Naive thymus-derived CD4-positive, alpha-beta T cell (primary cell): Measurements from ENCODE around the gene ADAMTS16. TPM values are rescaled to one million over a fixed set of nuclear protein-coding genes. Genes with fewer than 3 reads are reported as not detected.

Source experiments
- ATAC-seq: fragments of 150-1000 bp; cut with Tn5 transposase; 2 replicates; pipeline ENCODE4 v1.10.0; 2021; ENCODE audit warnings: mild to moderate bottlenecking, moderate library complexity
- CTCF ChIA-PET: fragments of 350-600 bp; sonication (Branson Sonifier 250); formaldehyde crosslinking; loops from one replicate; lab custom pipeline; 2021; ENCODE audit warnings: antibody characterized with exemption; lab: Charles Lee
- POLR2A ChIA-PET: fragments of 350-600 bp; sonication (Branson Sonifier 250); formaldehyde crosslinking; loops from one replicate; lab custom pipeline; 2021; ENCODE audit warnings: antibody characterized with exemption, inconsistent platforms; lab: Charles Lee
- DNase-seq, 9 donors: peaks; one replicate each; pipeline versions ENCODE4 v3.0.0 to v3.0.0-alpha.2; 2020 to 2022; ENCODE audit warnings: mixed read lengths in 1 of 9
- H3K27ac ChIP-seq: one replicate; pipeline ENCODE4 v1.7.0; 2013; ENCODE audit warnings: mild to moderate bottlenecking, low read depth, low read length, moderate library complexity
- H3K27me3 ChIP-seq, 2 donors: one replicate each; pipeline ENCODE4 v1.7.0; 2013; ENCODE audit warnings: low read length in 2 of 2, mild to moderate bottlenecking in 2 of 2, moderate library complexity in 2 of 2; ENCODE audit not compliant: control insufficient read depth in 2 of 2, insufficient read depth in 2 of 2
- H3K36me3 ChIP-seq, 3 experiments: 1 replicate in 2 of 3; 2 replicates in 1 of 3; pipeline ENCODE4 v1.7.0; 2013; ENCODE audit warnings: low read length in 3 of 3, mild to moderate bottlenecking in 3 of 3, moderate library complexity in 1 of 3; ENCODE audit not compliant: insufficient read depth in 3 of 3, control insufficient read depth in 2 of 3
- H3K4me1 ChIP-seq, 2 donors: one replicate each; pipeline ENCODE4 v1.7.0; 2013; ENCODE audit warnings: low read length in 2 of 2, mild to moderate bottlenecking in 2 of 2, moderate library complexity in 1 of 2; ENCODE audit not compliant: control insufficient read depth in 2 of 2, insufficient read depth in 2 of 2
- H3K4me3 ChIP-seq: 2 replicates; pipeline ENCODE4 v1.7.0; 2013; ENCODE audit warnings: mild to moderate bottlenecking, low read length
- H3K9me3 ChIP-seq, 3 experiments: 1 replicate in 2 of 3; 2 replicates in 1 of 3; pipeline ENCODE4 v1.7.0; 2013; ENCODE audit warnings: low read length in 3 of 3; ENCODE audit not compliant: control insufficient read depth in 2 of 3
- H3K27ac Mint-ChIP-seq, 9 donors: one replicate each; pipeline ENCODE4 v1.8.0; 2020 to 2022; ENCODE audit warnings: mixed read lengths in 9 of 9, mild to moderate bottlenecking in 8 of 9, moderate library complexity in 5 of 9, inconsistent platforms in 2 of 9
- H3K27me3 Mint-ChIP-seq, 5 donors: one replicate each; pipeline ENCODE4 v1.8.0; 2021 to 2022; ENCODE audit warnings: mixed read lengths in 5 of 5, mild to moderate bottlenecking in 1 of 5
- H3K36me3 Mint-ChIP-seq, 5 donors: one replicate each; pipeline ENCODE4 v1.8.0; 2020 to 2022; ENCODE audit warnings: mixed read lengths in 5 of 5, mild to moderate bottlenecking in 3 of 5, inconsistent platforms in 1 of 5
- H3K4me1 Mint-ChIP-seq, 7 donors: one replicate each; pipeline ENCODE4 v1.8.0; 2020 to 2022; ENCODE audit warnings: mixed read lengths in 7 of 7, mild to moderate bottlenecking in 3 of 7, inconsistent platforms in 1 of 7
- H3K4me3 Mint-ChIP-seq, 10 donors: one replicate each; pipeline ENCODE4 v1.8.0; 2020 to 2022; ENCODE audit warnings: mild to moderate bottlenecking in 10 of 10, mixed read lengths in 10 of 10, moderate library complexity in 6 of 10, inconsistent platforms in 2 of 10
- H3K9me3 Mint-ChIP-seq, 11 donors: one replicate each; pipeline ENCODE4 v1.8.0; 2020 to 2022; ENCODE audit warnings: mixed read lengths in 11 of 11, mild to moderate bottlenecking in 4 of 11, inconsistent platforms in 1 of 11, moderate library complexity in 1 of 11
- intact Hi-C, 2 donors: fragments of 100-400 bp; cut with micrococcal nuclease; formaldehyde crosslinking; loops; one replicate each; pipeline ENCODE4 v1.15.1; 2023
- polyA plus RNA-seq, 2 donors: library from polyadenylated mRNA; unstranded; fragments of 300-500 nt; fragmentation: Illumina TruSeq; gene quantifications; one replicate each; pipeline ENCODE4 v1.2.3, GENCODE V29; 2021
- total RNA-seq, 6 experiments: library from RNA in 5 of 6; stranded (reverse) in 5 of 6; gene quantifications; 1 replicate in 5 of 6; 2 replicates in 1 of 6; pipeline ENCODE4 v1.2.3 and lab custom pipeline; 2021 to 2026

Gene ADAMTS16
- total and polyA plus RNA-seq, 7 experiments from 2014 or later = not detected

DNA sequence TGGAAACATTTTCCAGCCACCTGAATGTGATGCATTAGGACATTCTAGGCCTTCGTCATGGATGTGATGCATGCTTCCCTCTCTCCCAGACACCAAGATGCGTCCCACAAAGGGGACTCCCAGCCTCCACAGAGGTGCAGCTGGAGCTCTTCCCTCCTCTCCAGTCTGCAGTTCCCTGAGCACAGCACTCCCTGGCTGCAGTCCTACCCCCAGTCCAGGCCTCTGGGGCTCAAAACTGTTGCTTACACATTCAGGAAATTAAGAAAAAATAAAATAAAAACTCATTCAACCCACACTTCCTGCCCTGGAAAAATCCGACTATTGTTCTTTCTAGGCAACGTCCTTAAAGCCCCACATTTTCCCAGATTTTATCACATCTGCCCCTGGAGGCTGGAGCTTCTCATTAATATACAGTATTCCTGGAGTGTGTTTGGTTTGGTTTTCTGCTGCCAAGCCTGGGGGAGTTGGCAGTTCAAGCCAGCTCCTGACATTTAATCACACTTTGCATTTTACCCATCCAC lies 204.0 kb downstream of the ADAMTS16 start:
- no peaks in the 10 kb centered on the region for H3K9me3 ChIP-seq
- Mint-ChIP-seq H3K9me3 (peaks cover 0 to 5% (median 0%) of the 10 kb centered on the region in 11 donors), H3K36me3 (peaks cover 0 to 8% (median 0%) of the 10 kb centered on the region in 5 donors), H3K4me3 (no peak overlapping the region), H3K4me1 (peaks cover 0 to 9% (median 4%) of the 10 kb centered on the region in 7 donors), H3K27me3 (peaks cover 0 to 25% (median 4%) of the 10 kb centered on the region in 5 donors), H3K27ac (no peak overlapping the region)
- intact Hi-C loops = no loop called here
- ATAC-seq (no peak), DNase-seq (no peak)
- H3K27me3 ChIP-seq = no peaks in the 10 kb centered on the region
- H3K27ac ChIP-seq = no peak overlapping the region
- no peaks in the 10 kb centered on the region for H3K4me1 ChIP-seq
- POLR2A ChIA-PET = no interaction called here
- CTCF ChIA-PET = no interaction called here
- H3K4me3 ChIP-seq = no peak overlapping the region
- H3K36me3 ChIP-seq = no peaks in the 10 kb centered on the region

DNA sequence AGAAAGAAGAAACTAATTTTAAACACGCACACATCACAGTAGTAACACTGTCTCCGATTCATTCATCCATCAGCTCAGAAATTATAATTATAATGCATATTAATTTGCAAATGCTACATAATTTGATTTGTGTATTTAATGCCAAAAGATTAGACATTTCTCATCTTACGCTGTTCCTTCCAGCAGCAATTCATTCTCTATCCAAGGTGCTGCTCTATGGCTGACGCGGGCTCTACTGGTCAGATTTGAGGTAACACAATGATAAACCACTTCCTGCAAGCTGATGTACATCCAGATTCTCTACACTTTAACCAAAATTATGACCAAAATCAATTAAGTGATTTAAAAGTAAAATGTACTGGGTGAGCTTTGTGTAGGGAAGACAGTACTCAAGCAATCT lies 204.5 kb downstream of the ADAMTS16 start:
- H3K27me3 ChIP-seq = no peaks in the 10 kb centered on the region
- intact Hi-C loops = no loop called here
- no peak overlapping the region for H3K4me3 Mint-ChIP-seq
- H3K9me3 ChIP-seq = no peaks in the 10 kb centered on the region
- no peak overlapping the region for H3K4me3 ChIP-seq
- ChIA-PET CTCF (no interaction called here), POLR2A (no interaction called here)
- peaks cover 0 to 8% (median 0%) of the 10 kb centered on the region in 5 donors for H3K36me3 Mint-ChIP-seq
- peaks cover 0 to 9% (median 4%) of the 10 kb centered on the region in 7 donors for H3K4me1 Mint-ChIP-seq
- H3K27me3 Mint-ChIP-seq = peaks cover 0 to 30% (median 7%) of the 10 kb centered on the region in 5 donors
- no peak overlapping the region for H3K27ac Mint-ChIP-seq
- no peak overlapping the region for H3K27ac ChIP-seq
- H3K9me3 Mint-ChIP-seq = peaks cover 0 to 5% (median 0%) of the 10 kb centered on the region in 11 donors
- DNase-seq = no peak
- H3K4me1 ChIP-seq = no peaks in the 10 kb centered on the region
- H3K36me3 ChIP-seq = no peaks in the 10 kb centered on the region
- no peak for ATAC-seq

DNA sequence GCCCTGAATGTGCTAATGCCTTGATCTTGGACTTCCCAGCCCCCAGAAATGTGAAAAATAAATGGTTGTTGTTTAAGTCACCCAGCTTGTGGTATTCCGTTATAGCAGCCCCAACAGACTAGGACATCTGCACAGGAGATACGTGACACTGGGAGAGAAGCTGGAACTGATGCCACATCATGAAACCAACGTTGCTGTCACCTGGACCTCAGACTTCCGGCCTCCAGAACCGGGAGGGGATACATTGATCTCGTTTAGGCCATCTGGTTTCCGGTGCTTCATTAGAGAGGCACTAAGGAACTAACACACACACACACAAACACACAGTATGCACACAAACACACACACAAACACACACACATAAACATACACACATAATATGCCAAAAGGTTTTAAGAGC lies 207.3 kb downstream of the ADAMTS16 start:
- no peaks in the 10 kb centered on the region for H3K27me3 ChIP-seq
- no peak overlapping the region for H3K27ac Mint-ChIP-seq
- CTCF ChIA-PET = no interaction called here
- H3K4me3 ChIP-seq = no peak overlapping the region
- no peak overlapping the region for H3K4me3 Mint-ChIP-seq
- DNase-seq (no peak), ATAC-seq (no peak)
- H3K9me3 Mint-ChIP-seq = peaks cover 0 to 2% (median 0%) of the 10 kb centered on the region in 11 donors
- intact Hi-C loops = no loop called here
- POLR2A ChIA-PET = no interaction called here
- H3K9me3 ChIP-seq = no peaks in the 10 kb centered on the region
- H3K36me3 Mint-ChIP-seq = peaks cover 0 to 8% (median 4%) of the 10 kb centered on the region in 5 donors
- no peaks in the 10 kb centered on the region for H3K36me3 ChIP-seq
- no peaks in the 10 kb centered on the region for H3K4me1 ChIP-seq
- peaks cover 0 to 33% (median 11%) of the 10 kb centered on the region in 5 donors for H3K27me3 Mint-ChIP-seq
- no peak overlapping the region for H3K27ac ChIP-seq
- H3K4me1 Mint-ChIP-seq = peaks cover 0 to 9% (median 4%) of the 10 kb centered on the region in 7 donors

DNA sequence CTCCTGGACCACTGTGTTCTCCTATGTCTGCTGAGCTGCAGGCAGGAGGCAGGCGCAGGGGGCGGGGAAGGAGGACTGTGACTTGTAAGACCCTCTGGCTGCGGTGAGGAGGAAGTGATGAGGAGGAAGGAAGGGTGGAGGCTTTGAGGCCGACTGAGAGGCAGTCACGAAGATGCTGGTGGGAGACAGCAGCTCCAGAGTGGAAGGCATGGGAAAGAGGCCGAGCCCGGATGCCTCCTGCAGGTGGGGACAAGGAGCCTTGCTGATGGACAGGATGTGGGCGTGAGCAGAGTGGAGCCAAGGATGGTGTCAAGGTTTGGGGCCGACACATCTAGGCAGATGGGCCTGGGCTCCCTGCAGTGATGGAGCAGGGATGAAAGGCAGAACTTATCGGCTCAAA lies 208.0 kb downstream of the ADAMTS16 start:
- no peaks in the 10 kb centered on the region for H3K4me1 ChIP-seq
- no peaks in the 10 kb centered on the region for H3K27me3 ChIP-seq
- peaks cover 0 to 28% (median 11%) of the 10 kb centered on the region in 5 donors for H3K27me3 Mint-ChIP-seq
- no peak for DNase-seq
- H3K4me1 Mint-ChIP-seq = peaks cover 0 to 9% (median 4%) of the 10 kb centered on the region in 7 donors
- H3K27ac Mint-ChIP-seq = peak overlapping the region in 1 of 9 donors; percentile 40
- ChIA-PET CTCF (no interaction called here), POLR2A (no interaction called here)
- intact Hi-C loops = no loop called here
- H3K27ac ChIP-seq = no peak overlapping the region
- H3K9me3 Mint-ChIP-seq = peaks cover 0 to 2% (median 0%) of the 10 kb centered on the region in 11 donors
- no peaks in the 10 kb centered on the region for H3K9me3 ChIP-seq
- no peak overlapping the region for H3K4me3 ChIP-seq
- H3K36me3 Mint-ChIP-seq = peaks cover 0 to 8% (median 4%) of the 10 kb centered on the region in 5 donors
- H3K4me3 Mint-ChIP-seq = peak overlapping the region in 1 of 10 donors; percentile 54
- no peaks in the 10 kb centered on the region for H3K36me3 ChIP-seq
- ATAC-seq = no peak

DNA sequence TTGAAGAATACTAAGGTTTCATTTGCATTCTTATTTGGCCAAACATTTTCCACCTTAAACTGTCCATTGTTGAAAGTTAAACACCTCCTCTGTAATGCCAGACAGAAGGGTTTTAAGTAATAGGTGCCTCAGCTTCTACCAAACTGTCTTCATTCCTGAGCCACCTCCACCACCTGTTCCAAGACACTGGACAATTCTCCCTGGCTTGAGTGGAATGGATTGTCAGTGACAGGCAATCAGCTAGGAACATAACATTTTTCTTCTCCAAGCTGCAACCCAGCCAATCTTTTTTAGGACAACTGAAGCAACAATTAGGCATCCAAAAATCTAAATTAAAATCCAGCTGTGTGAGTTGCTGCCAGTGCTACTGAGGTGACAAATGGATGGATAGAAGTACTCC lies 208.4 kb downstream of the ADAMTS16 start:
- H3K36me3 ChIP-seq = no peaks in the 10 kb centered on the region
- ChIA-PET POLR2A (no interaction called here), CTCF (no interaction called here)
- ATAC-seq (no peak), DNase-seq (no peak)
- H3K27me3 ChIP-seq = no peaks in the 10 kb centered on the region
- intact Hi-C loops = no loop called here
- Mint-ChIP-seq H3K9me3 (peaks cover 0 to 2% (median 0%) of the 10 kb centered on the region in 11 donors), H3K27me3 (peaks cover 0 to 27% (median 11%) of the 10 kb centered on the region in 5 donors), H3K36me3 (peaks cover 0 to 8% (median 4%) of the 10 kb centered on the region in 5 donors), H3K4me1 (peaks cover 0 to 9% (median 4%) of the 10 kb centered on the region in 7 donors), H3K4me3 (no peak overlapping the region), H3K27ac (no peak overlapping the region)
- no peaks in the 10 kb centered on the region for H3K4me1 ChIP-seq
- no peak overlapping the region for H3K27ac ChIP-seq
- H3K4me3 ChIP-seq = no peak overlapping the region
- H3K9me3 ChIP-seq = no peaks in the 10 kb centered on the region

DNA sequence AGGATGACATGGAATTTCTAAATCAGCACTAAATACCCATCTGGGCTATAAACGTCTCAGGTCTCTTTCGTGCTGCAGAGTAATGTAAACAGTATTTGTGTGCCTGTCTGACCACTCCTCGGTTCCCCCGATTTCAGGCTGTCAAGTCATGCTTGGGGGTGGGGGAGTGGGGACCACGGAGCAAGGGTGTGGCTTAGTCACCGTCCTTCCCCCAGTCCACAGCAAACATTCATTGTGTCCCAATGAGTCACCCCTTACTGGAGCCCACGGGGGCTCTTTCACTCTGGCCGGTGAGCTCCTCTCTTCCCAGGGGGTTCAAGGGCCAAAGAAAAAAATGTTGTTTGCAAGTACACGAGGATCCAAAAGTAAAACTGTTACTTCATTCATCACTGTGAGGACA lies 210.0 kb downstream of the ADAMTS16 start:
- Histone ChIP-seq H3K9me3 (no peaks in the 10 kb centered on the region), H3K4me1 (no peaks in the 10 kb centered on the region), H3K4me3 (no peak overlapping the region), H3K36me3 (no peaks in the 10 kb centered on the region), H3K27ac (no peak overlapping the region), H3K27me3 (no peaks in the 10 kb centered on the region)
- ATAC-seq (no peak), DNase-seq (no peak)
- H3K4me1 Mint-ChIP-seq = peaks cover 0 to 9% (median 4%) of the 10 kb centered on the region in 7 donors
- intact Hi-C loops = no loop called here
- CTCF ChIA-PET = no interaction called here
- peaks cover 0 to 2% (median 0%) of the 10 kb centered on the region in 11 donors for H3K9me3 Mint-ChIP-seq
- no peak overlapping the region for H3K27ac Mint-ChIP-seq
- H3K4me3 Mint-ChIP-seq = no peak overlapping the region
- POLR2A ChIA-PET = no interaction called here
- peaks cover 0 to 5% (median 0%) of the 10 kb centered on the region in 5 donors for H3K36me3 Mint-ChIP-seq
- H3K27me3 Mint-ChIP-seq = peaks cover 0 to 21% (median 11%) of the 10 kb centered on the region in 5 donors
